HG03442 (cell line): Measurements from ENCODE around the gene HS3ST6.
"Not testable (repeated sequence)": the region's sequence is repeated elsewhere in the genome, so short reads cannot be mapped to it uniquely, and the experiment has no call there.

ENCODE experiments used
- ATAC-seq: cut with Tn5 transposase; IDR thresholded peaks from one replicate; pipeline ENCODE4 v1.9.1; 2021; ENCODE audit warnings: mild to moderate bottlenecking, moderate library complexity; ENCODE audit not compliant: unreplicated experiment

The HS3ST6 gene

DNA sequence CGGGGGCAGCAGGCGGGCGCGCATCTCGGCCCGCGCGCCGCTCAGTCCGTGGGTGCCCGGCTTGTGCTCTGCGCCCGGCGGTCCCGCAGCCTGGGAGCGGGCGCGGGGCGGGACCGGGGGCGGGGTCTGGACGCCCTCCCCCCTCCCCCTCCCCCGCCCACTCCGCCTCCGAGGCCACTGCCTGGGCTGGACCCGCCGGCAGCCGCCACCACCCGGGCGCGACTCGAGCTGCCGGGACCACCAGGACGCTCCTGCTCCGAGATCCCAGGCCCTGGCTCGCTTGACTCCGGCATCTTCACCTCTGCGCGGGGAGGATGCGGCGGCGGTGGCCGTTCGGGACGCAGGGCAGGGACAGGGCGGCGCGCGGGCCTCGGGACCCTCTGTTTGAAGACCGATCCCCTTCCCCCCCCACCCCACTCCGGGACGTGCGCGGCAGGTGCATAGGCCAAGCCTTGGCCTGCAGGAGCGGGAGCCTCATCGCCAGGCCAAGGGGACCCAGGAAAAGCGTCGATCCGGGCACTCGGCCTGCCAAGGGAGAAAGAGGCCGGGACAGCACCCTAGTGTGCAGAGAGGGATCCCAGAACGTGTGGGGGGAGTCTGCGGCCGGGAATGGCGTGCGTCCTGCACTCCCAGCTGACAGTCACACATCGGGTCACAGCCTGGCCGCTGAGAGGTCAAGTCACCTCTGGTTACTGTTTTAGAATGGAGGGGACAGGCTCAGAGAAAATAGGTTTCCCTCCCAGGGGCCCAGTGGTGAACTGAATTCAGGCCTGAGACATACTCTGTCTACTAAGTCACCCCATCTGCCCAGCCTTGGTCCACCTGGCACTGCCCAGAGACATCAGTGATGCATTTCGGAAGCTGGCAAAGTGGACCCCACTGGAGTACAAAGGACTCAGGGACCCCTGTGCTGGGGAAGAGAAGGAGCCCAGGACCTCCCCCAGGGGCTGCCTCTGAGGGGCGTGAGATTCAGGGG lies at the start of gene HS3ST6:
Gene HS3ST6, minus strand, starts transcription at position 65 of the 976 bp plus-strand sequence. CDS start 92 bp downstream, outside the sequence.
- ATAC-seq: no peak

- no peak for ATAC-seq
Observed at GRCh38 chr16:1966460-1966859, 48.2 kb upstream of the HS3ST6 start, which contains the start of gene RNF151. Gene RNF151, plus strand, starts transcription at chr16:1966856. Its CDS starts 26 bp downstream, at chr16:1966882.

DNA sequence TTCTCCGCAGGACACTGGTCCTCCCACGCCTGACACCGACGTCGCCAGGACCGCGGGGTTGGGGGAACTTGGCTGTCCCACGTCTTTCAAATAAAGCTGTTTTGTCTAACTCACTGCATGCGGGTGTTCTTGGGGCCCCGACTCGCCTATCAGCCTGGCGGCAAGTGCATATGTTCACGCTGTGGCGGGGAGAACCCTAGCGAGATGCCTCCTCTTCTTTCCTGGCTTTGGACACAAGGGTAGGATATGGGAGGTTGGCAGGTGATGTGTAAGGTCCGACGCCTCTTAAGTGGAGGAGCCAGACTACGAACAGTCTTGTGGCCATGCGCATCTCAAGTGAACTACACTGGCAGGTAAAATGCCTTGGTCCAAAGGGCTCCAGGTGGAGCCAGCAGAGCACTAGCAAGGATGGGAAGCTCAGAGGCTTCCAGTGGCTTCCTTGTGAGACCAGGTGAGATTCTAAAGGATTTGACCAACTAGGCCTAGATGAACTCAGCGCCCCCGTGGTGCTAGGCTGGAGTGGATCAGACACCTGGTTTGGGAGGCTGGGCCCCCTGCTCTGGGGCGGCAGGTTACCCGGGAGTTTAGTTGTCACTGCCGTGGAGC lies 47.3 kb upstream of the HS3ST6 start:
- ATAC-seq: no peak

- ATAC-seq: peak; percentile 85
Observed at GRCh38 chr16:1964506-1965395, 46.5 kb upstream of the HS3ST6 start, which contains the start of gene RPS2. Gene RPS2, minus strand, starts transcription at chr16:1964826. Its CDS starts 201 bp downstream, at chr16:1964625.

- no peak for ATAC-seq
Observed at GRCh38 chr16:1963806-1964505, 45.7 kb upstream of the HS3ST6 start.

DNA sequence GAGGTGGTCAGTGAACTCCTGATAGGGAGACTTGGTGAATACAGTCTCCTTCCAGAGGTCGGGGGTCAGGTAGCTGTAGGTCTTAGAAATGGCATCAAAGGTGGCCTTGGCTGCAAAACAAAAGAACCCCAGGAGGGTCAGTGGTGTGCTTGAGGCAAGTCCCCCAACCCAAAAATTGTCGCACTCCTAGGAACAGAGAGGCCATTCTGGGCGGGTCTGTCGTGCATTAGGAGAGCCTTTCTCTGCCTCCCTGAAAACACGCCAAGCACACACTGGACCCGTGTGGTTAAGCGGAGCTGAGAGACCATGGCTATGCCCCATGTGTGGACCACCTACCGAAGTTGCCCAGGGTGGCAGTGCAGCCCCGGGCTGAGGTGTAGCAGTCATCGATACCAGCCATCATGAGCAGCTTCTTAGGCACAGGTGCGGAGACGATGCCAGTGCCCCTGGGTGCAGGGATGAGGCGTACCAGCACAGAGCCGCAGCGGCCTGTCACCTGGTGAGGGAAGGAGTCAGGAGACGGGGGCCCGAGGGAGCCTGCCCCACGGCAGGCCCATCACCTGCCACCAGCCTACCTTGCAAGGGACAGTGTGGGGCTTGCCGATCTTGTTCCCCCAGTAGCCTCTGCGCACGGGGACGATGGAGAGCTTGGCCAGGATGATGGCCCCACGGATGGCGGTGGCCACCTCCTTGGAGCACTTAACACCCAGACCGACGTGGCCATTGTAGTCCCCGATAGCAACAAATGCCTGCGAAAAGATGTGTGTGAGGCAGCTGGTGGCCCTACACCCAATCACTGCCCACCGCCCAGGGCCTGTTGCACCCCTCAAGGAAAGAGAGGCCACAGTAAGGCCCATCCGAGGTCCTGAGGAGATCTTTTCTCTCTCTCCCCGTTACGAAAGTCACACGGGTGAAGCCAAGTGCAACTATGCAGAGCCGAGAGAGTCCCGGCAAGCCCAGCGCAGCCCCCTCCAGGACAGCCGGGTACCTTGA lies 44.2 kb upstream of the HS3ST6 start:
- ATAC-seq: not testable (repeated sequence)

GRCh38 chr16:1961651-1962067 lies 43.4 kb upstream of the HS3ST6 start:
- ATAC-seq: no peak

DNA sequence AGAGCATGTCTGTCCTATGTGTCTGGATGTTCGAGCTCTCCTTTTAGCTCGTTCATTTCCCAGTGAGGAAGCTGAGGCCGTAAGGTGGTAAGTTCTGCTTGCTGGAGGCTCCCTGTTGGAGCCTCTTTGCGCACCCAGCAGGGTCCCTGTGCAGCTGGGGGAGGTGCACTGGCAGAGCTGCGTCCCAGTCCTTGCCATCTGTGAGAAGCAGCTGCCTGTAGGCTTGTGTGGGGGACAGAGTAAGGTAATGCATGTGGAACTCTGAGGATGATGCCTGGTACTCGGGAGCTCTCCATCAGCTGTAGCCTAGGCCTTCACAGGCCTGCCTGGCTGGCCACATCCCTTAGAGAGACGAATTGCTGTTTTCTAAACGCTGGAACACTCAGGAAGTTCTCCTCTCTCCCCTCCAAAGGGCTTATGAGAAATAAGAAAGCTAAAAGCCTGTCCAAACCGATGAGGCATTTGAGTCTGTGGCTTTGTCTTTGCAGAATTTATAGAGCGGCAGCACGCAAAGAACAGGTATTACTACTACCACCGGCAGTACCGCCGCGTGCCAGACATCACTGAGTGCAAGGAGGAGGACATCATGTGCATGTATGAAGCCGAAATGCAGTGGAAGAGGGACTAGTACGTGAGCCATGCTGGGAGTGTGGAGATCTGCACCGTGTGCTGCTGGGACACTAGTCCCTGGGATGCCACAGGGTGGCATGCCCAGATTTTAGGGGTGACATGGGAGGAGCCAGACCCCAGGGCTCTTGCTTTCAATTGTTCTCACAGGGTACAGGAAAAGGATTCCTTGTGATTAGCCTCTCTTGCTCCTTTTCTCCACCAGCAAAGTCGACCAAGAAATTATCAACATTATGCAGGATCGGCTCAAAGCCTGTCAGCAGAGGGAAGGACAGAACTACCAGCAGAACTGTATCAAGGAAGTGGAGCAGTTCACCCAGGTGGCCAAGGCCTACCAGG lies 42.7 kb upstream of the HS3ST6 start:
- ATAC-seq: no peak

DNA sequence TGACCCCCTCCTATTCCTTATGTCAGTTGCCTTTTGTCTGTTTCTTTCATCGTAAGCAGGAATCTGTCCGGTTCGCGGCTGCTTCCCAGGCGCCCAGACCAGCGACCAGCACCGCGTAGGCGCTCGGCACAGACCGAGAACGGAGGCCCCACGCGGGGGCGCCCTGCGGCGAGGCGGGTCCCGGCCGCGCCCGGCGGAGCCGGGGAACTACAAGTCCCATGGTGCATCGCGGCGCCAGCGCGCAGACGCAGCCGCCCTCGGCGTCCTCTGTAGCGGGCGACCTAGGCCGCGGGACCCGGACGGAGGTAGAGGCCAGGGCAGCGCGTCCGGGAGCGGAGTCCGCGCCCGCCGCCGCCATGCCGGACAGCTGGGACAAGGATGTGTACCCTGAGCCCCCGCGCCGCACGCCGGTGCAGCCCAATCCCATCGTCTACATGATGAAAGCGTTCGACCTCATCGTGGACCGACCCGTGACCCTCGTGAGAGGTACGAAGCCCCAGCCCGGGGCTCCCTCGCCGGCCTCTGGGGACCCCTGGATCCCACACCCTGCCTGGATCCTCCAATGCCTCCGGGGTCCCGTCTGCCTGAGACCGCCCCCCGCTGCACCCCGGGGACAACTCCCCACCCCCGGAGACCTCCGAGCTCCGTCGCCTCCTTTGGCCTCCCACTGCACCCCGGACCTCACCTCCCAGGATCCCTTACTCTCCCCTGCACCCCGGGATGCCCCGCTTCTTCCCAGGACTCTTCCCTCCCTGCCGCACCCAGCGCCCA lies 41.2 kb upstream of the HS3ST6 start, which contains the start of gene NDUFB10:
Gene NDUFB10, plus strand, starts transcription at position 270 of the 771 bp plus-strand sequence. Its CDS starts 87 bp downstream, at position 357.
- peak; percentile 70 for ATAC-seq

- no peak for ATAC-seq
Observed at GRCh38 chr16:1958715-1959268, 40.6 kb upstream of the HS3ST6 start.

GRCh38 chr16:1958143-1958491 lies 39.9 kb upstream of the HS3ST6 start:
- ATAC-seq: not testable (repeated sequence)

- ATAC-seq: not testable (repeated sequence)
Observed at GRCh38 chr16:1957434-1958142, 39.4 kb upstream of the HS3ST6 start.

DNA sequence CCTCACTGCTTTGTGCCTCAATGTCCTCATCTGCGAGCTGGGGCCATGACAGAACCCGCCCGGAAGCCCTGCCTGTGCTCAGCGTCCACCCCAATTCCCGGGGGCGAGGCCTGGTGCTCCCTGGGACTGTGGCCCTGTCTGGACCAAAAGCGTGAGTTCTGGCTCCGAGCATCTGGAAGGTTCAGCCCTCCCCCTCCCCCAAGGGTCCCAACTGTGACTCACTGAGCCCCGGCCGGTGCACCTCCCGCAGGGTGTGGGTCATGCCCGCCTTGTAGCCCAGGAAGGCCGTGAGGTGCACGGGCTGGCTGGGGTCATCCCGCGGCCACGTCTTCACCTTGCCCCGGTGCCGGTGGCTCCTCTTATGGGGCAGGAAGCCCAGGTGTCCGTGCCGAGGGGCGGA lies 35.5 kb upstream of the HS3ST6 start:
- ATAC-seq: no peak

DNA sequence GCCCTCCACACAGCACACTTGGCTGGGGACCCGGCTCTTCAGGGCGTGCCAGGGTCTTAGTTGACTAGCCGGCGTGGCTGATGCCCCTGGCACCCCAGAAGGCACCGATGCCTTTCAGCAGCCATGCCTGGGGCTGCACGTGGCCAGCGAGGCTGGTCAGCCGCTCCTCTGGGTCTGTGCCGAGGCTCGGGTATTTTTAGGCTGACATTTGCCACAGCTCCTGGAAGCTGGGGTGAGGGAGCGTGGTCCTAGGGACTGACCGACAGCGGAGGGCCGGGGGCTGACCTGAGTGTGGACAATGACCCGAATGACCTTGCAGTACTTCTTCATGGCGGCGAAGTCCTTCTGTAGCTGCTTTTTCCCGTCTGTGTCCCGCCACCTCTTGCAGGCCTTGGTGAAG lies 32.3 kb upstream of the HS3ST6 start:
- no peak for ATAC-seq

DNA sequence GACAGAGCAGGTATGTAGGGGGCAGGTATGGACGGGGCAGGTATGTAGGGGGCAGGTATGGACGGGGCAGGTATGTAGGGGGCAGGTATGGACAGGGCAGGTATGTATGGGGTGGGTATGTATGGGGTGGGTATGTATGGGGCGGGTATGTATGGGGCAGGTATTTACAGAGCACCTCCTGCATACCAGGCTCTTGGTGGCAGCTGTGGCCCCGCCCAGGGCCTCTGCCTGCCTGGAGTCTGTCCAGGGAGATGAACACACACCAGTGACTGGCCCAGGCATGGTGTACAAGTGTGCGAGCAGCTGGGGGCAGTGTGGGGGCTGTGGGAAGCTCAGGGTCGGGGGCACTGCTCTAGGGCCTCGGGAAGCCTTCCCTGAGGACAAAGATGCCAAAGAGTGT lies 31.8 kb upstream of the HS3ST6 start:
- no peak for ATAC-seq

- ATAC-seq: no peak
Observed at GRCh38 chr16:1949507-1949906, 31.3 kb upstream of the HS3ST6 start.
